Measurements from ENCODE around the gene PIAS4. TPM values are rescaled to one million over a fixed set of nuclear protein-coding genes. Genes with fewer than 3 reads are reported as not detected.
A peak's percentile ranks its signal among the peaks of the same experiment; 100 is the strongest.

The PIAS4 gene
- total RNA-seq, 1 donor from 2014 or later, result 26.0 TPM

- Histone ChIP-seq H3K27ac (ENCODE audit: low read depth, low read length) (peak overlapping the region; percentile 68), H2AFZ (ENCODE audit: low read depth, low read length) (no peak overlapping the region), H3K9ac (ENCODE audit: low read length) (peak overlapping the region; percentile 80), H3K9me3 (ENCODE audit: insufficient read depth, low read depth, low read length) (no peaks in the 10 kb centered on the region), H3K4me1 (ENCODE audit: insufficient read depth, low read length) (peaks cover 44% of the 10 kb centered on the region), H3K27me3 (ENCODE audit: insufficient read depth, low read length) (no peaks in the 10 kb centered on the region), H3K4me3 (ENCODE audit: insufficient read depth, low read depth, low read length) (no peak overlapping the region), H4K20me1 (ENCODE audit: insufficient read depth, low read length) (peaks cover 97% of the 10 kb centered on the region), H3K36me3 (ENCODE audit: insufficient read depth, low read length) (no peaks in the 10 kb centered on the region), H3K79me2 (ENCODE audit: insufficient read depth, low read length) (peaks cover 97% of the 10 kb centered on the region), H3K4me2 (ENCODE audit: low read length) (peak overlapping the region; percentile 78)
- Mint-ChIP-seq H3K36me3 (ENCODE audit: low read depth, unreplicated experiment) (peaks cover 5% of the 10 kb centered on the region), H3K4me3 (ENCODE audit: unreplicated experiment) (no peak overlapping the region), H3K27ac (ENCODE audit: unreplicated experiment) (peak overlapping the region; percentile 18), H3K27me3 (ENCODE audit: low read depth, unreplicated experiment) (no peaks in the 10 kb centered on the region), H3K4me1 (ENCODE audit: low read depth, unreplicated experiment) (peaks cover 9% of the 10 kb centered on the region), H3K9me3 (ENCODE audit: unreplicated experiment) (no peaks in the 10 kb centered on the region)
- DNase-seq (ENCODE audit: low read depth), result no peak
- TF ChIP-seq CTCF (IDR thresholded peaks at IDR 0.05; ENCODE audit: insufficient read depth, low read depth, low read length) (no peak), EZH2 (IDR thresholded peaks at IDR 0.05; ENCODE audit: insufficient read depth, low read length) (no peak)
- no peak for FAIRE-seq
Observed at GRCh38 chr19:4059453-4059871, 51.9 kb downstream of the PIAS4 start.

GRCh38 chr19:4059891-4060620 lies 52.5 kb downstream of the PIAS4 start:
- DNase-seq (ENCODE audit: low read depth), result no peak
- H3K4me3 ChIP-seq (ENCODE audit: insufficient read depth, low read depth, low read length), result no peak overlapping the region
- peaks cover 9% of the 10 kb centered on the region for H3K4me1 Mint-ChIP-seq (ENCODE audit: low read depth, unreplicated experiment)
- no peaks in the 10 kb centered on the region for H3K9me3 Mint-ChIP-seq (ENCODE audit: unreplicated experiment)
- peaks cover 44% of the 10 kb centered on the region for H3K4me1 ChIP-seq (ENCODE audit: insufficient read depth, low read length)
- no peaks in the 10 kb centered on the region for H3K9me3 ChIP-seq (ENCODE audit: insufficient read depth, low read depth, low read length)
- no peaks in the 10 kb centered on the region for H3K27me3 ChIP-seq (ENCODE audit: insufficient read depth, low read length)
- TF ChIP-seq EZH2 (IDR thresholded peaks at IDR 0.05; ENCODE audit: insufficient read depth, low read length) (no peak), CTCF (IDR thresholded peaks at IDR 0.05; ENCODE audit: insufficient read depth, low read depth, low read length) (no peak)
- no peak overlapping the region for H3K4me2 ChIP-seq (ENCODE audit: low read length)
- no peak overlapping the region for H3K27ac Mint-ChIP-seq (ENCODE audit: unreplicated experiment)
- H3K4me3 Mint-ChIP-seq (ENCODE audit: unreplicated experiment), result peak overlapping the region; percentile 27
- peaks cover 5% of the 10 kb centered on the region for H3K36me3 Mint-ChIP-seq (ENCODE audit: low read depth, unreplicated experiment)
- peak overlapping the region; percentile 68 for H3K27ac ChIP-seq (ENCODE audit: low read depth, low read length)
- H3K9ac ChIP-seq (ENCODE audit: low read length), result peak overlapping the region; percentile 80
- no peak for FAIRE-seq
- no peaks in the 10 kb centered on the region for H3K27me3 Mint-ChIP-seq (ENCODE audit: low read depth, unreplicated experiment)
- H4K20me1 ChIP-seq (ENCODE audit: insufficient read depth, low read length), result peaks cover 95% of the 10 kb centered on the region
- H2AFZ ChIP-seq (ENCODE audit: low read depth, low read length), result no peak overlapping the region
- peaks cover 97% of the 10 kb centered on the region for H3K79me2 ChIP-seq (ENCODE audit: insufficient read depth, low read length)
- no peaks in the 10 kb centered on the region for H3K36me3 ChIP-seq (ENCODE audit: insufficient read depth, low read length)

DNA sequence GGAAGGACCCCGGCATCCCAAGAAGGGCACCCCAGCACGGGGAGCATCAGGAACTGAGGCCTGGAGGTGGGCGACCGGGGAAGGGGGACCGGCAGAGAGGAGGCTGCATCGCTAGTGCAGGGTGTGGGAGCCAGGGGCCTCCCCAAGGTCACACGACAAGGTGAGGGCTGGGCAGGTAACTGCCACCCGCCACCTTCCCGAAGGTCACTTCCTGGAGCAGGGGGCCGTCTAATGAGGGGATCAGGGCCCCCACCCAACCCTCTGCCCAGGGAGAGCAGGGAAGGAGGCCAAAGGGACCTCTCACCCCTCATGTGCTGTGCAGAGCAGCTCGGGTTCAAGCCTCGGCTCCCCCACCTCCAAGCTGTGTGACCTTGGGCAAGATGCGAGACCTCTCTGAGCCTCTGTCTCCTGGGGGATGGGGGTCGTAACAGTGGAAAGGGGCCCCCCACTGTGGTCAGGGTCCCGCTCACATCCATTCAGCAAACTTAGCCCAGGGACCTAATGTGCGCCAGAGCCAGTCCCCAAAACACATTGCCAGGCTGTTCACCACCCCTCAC lies 53.2 kb downstream of the PIAS4 start:
- Mint-ChIP-seq H3K4me3 (ENCODE audit: unreplicated experiment) (no peak overlapping the region), H3K36me3 (ENCODE audit: low read depth, unreplicated experiment) (peaks cover 5% of the 10 kb centered on the region), H3K27me3 (ENCODE audit: low read depth, unreplicated experiment) (no peaks in the 10 kb centered on the region), H3K27ac (ENCODE audit: unreplicated experiment) (no peak overlapping the region), H3K4me1 (ENCODE audit: low read depth, unreplicated experiment) (peaks cover 9% of the 10 kb centered on the region), H3K9me3 (ENCODE audit: unreplicated experiment) (no peaks in the 10 kb centered on the region)
- Histone ChIP-seq H3K4me2 (ENCODE audit: low read length) (peak overlapping the region; percentile 57), H3K79me2 (ENCODE audit: insufficient read depth, low read length) (peaks cover 93% of the 10 kb centered on the region), H3K9me3 (ENCODE audit: insufficient read depth, low read depth, low read length) (no peaks in the 10 kb centered on the region), H4K20me1 (ENCODE audit: insufficient read depth, low read length) (peaks cover 89% of the 10 kb centered on the region), H3K4me3 (ENCODE audit: insufficient read depth, low read depth, low read length) (no peak overlapping the region), H3K9ac (ENCODE audit: low read length) (no peak overlapping the region), H3K27me3 (ENCODE audit: insufficient read depth, low read length) (no peaks in the 10 kb centered on the region), H3K27ac (ENCODE audit: low read depth, low read length) (no peak overlapping the region), H2AFZ (ENCODE audit: low read depth, low read length) (no peak overlapping the region), H3K4me1 (ENCODE audit: insufficient read depth, low read length) (peaks cover 44% of the 10 kb centered on the region), H3K36me3 (ENCODE audit: insufficient read depth, low read length) (no peaks in the 10 kb centered on the region)
- TF ChIP-seq EZH2 (IDR thresholded peaks at IDR 0.05; ENCODE audit: insufficient read depth, low read length), result no peak
- no peak for TF ChIP-seq CTCF (IDR thresholded peaks at IDR 0.05; ENCODE audit: insufficient read depth, low read depth, low read length)
- DNase-seq (ENCODE audit: low read depth), result no peak
- FAIRE-seq, result no peak

All from astrocyte (in vitro differentiated cells and primary cell).